Neuron (in vitro differentiated cells): ENCODE results near the gene ARCN1.

Source experiments
- H2AFZ ChIP-seq: one replicate; pipeline ENCODE4 v1.6.1; 2013; ENCODE audit warnings: low read depth, mild to moderate bottlenecking, inconsistent platforms, low read length, moderate library complexity
- H3K27me3 ChIP-seq: one replicate; pipeline ENCODE4 v1.6.1; 2013; ENCODE audit warnings: low read length; ENCODE audit not compliant: insufficient read depth
- H3K36me3 ChIP-seq: one replicate; pipeline ENCODE4 v1.6.1; 2013; ENCODE audit warnings: low read length; ENCODE audit not compliant: insufficient read depth
- H3K4me1 ChIP-seq: one replicate; pipeline ENCODE4 v1.6.1; 2013; ENCODE audit warnings: low read length; ENCODE audit not compliant: insufficient read depth
- H3K4me3 ChIP-seq: 2 replicates; pipeline ENCODE4 v1.5.1; 2013; ENCODE audit warnings: mild to moderate bottlenecking, low read length, moderate library complexity
- H3K9me3 ChIP-seq: one replicate; pipeline ENCODE4 v1.6.1; 2013; ENCODE audit warnings: low read length

Gene ARCN1

GRCh38 chr11:118572061-118572980 is at the start of gene ARCN1:
ARCN1 (plus strand) TSS chr11:118572409; CDS start chr11:118572548, 139 bp downstream.
- H3K4me3 ChIP-seq, result peak within 1 kb of the TSS; percentile 78
- H3K9me3 ChIP-seq, result no peaks in the 10 kb centered on the region
- H3K27me3 ChIP-seq, result no peaks in the 10 kb centered on the region
- peaks cover 4% of the 10 kb centered on the region for H3K36me3 ChIP-seq
- H3K4me1 ChIP-seq, result peaks cover 15% of the 10 kb centered on the region
- H2AFZ ChIP-seq, result peak within 1 kb of the TSS; percentile 20

GRCh38 chr11:118522571-118523072 is 49.6 kb upstream of the ARCN1 start:
- Histone ChIP-seq H3K27me3 (no peaks in the 10 kb centered on the region), H2AFZ (no peak overlapping the region), H3K36me3 (peaks cover 71% of the 10 kb centered on the region), H3K4me1 (no peaks in the 10 kb centered on the region), H3K4me3 (no peak overlapping the region), H3K9me3 (no peaks in the 10 kb centered on the region)

- no peak overlapping the region for H3K4me3 ChIP-seq
- H3K4me1 ChIP-seq, result no peaks in the 10 kb centered on the region
- peaks cover 70% of the 10 kb centered on the region for H3K36me3 ChIP-seq
- no peaks in the 10 kb centered on the region for H3K9me3 ChIP-seq
- no peaks in the 10 kb centered on the region for H3K27me3 ChIP-seq
- no peak overlapping the region for H2AFZ ChIP-seq
Observed at GRCh38 chr11:118524356-118524755, 47.9 kb upstream of the ARCN1 start.

GRCh38 chr11:118524757-118525470 is 47.3 kb upstream of the ARCN1 start:
- Histone ChIP-seq H2AFZ (no peak overlapping the region), H3K9me3 (no peaks in the 10 kb centered on the region), H3K27me3 (no peaks in the 10 kb centered on the region), H3K4me3 (no peak overlapping the region), H3K36me3 (peaks cover 65% of the 10 kb centered on the region), H3K4me1 (peaks cover 4% of the 10 kb centered on the region)

- Histone ChIP-seq H2AFZ (no peak overlapping the region), H3K4me3 (no peak overlapping the region), H3K4me1 (peaks cover 7% of the 10 kb centered on the region), H3K9me3 (no peaks in the 10 kb centered on the region), H3K27me3 (no peaks in the 10 kb centered on the region), H3K36me3 (peaks cover 50% of the 10 kb centered on the region)
Observed at GRCh38 chr11:118526688-118527087, 45.5 kb upstream of the ARCN1 start.

GRCh38 chr11:118527109-118527508 is 45.1 kb upstream of the ARCN1 start, which contains the start of gene TTC36:
TTC36 (plus strand) TSS chr11:118527474; CDS start chr11:118527495, 21 bp downstream.
- Histone ChIP-seq H3K4me1 (peaks cover 11% of the 10 kb centered on the region), H3K27me3 (no peaks in the 10 kb centered on the region), H3K4me3 (no peak within 1 kb of the TSS), H3K36me3 (peaks cover 45% of the 10 kb centered on the region), H2AFZ (no peak within 1 kb of the TSS), H3K9me3 (no peaks in the 10 kb centered on the region)

GRCh38 chr11:118528511-118528910 is 43.7 kb upstream of the ARCN1 start:
- H3K27me3 ChIP-seq, result no peaks in the 10 kb centered on the region
- H3K4me3 ChIP-seq, result no peak overlapping the region
- no peak overlapping the region for H2AFZ ChIP-seq
- no peaks in the 10 kb centered on the region for H3K9me3 ChIP-seq
- H3K36me3 ChIP-seq, result peaks cover 33% of the 10 kb centered on the region
- H3K4me1 ChIP-seq, result peaks cover 11% of the 10 kb centered on the region

GRCh38 chr11:118529584-118530175 is 42.5 kb upstream of the ARCN1 start:
- H3K9me3 ChIP-seq, result no peaks in the 10 kb centered on the region
- H3K36me3 ChIP-seq, result peaks cover 28% of the 10 kb centered on the region
- peaks cover 11% of the 10 kb centered on the region for H3K4me1 ChIP-seq
- H2AFZ ChIP-seq, result peak overlapping the region; percentile 18
- no peaks in the 10 kb centered on the region for H3K27me3 ChIP-seq
- peak overlapping the region; percentile 68 for H3K4me3 ChIP-seq

GRCh38 chr11:118530180-118530682 is 42.0 kb upstream of the ARCN1 start:
- peak overlapping the region; percentile 68 for H3K4me3 ChIP-seq
- H3K27me3 ChIP-seq, result no peaks in the 10 kb centered on the region
- H3K36me3 ChIP-seq, result peaks cover 28% of the 10 kb centered on the region
- H3K9me3 ChIP-seq, result no peaks in the 10 kb centered on the region
- peaks cover 11% of the 10 kb centered on the region for H3K4me1 ChIP-seq
- peak overlapping the region; percentile 18 for H2AFZ ChIP-seq

GRCh38 chr11:118530683-118531596 is 41.3 kb upstream of the ARCN1 start, which contains the start of gene TMEM25:
TMEM25 (plus strand) TSS chr11:118531192; CDS start chr11:118531802, 610 bp downstream.
- no peaks in the 10 kb centered on the region for H3K27me3 ChIP-seq
- peak within 1 kb of the TSS; percentile 68 for H3K4me3 ChIP-seq
- peaks cover 31% of the 10 kb centered on the region for H3K36me3 ChIP-seq
- peaks cover 11% of the 10 kb centered on the region for H3K4me1 ChIP-seq
- peak within 1 kb of the TSS; percentile 18 for H2AFZ ChIP-seq
- H3K9me3 ChIP-seq, result no peaks in the 10 kb centered on the region

- Histone ChIP-seq H3K4me3 (peak overlapping the region; percentile 68), H2AFZ (peak overlapping the region; percentile 18), H3K27me3 (no peaks in the 10 kb centered on the region), H3K9me3 (no peaks in the 10 kb centered on the region), H3K4me1 (peaks cover 11% of the 10 kb centered on the region), H3K36me3 (peaks cover 33% of the 10 kb centered on the region)
Observed at GRCh38 chr11:118531597-118532084, 40.6 kb upstream of the ARCN1 start.

- Histone ChIP-seq H3K4me3 (peak overlapping the region; percentile 68), H3K27me3 (no peaks in the 10 kb centered on the region), H3K36me3 (peaks cover 34% of the 10 kb centered on the region), H2AFZ (no peak overlapping the region), H3K4me1 (peaks cover 11% of the 10 kb centered on the region), H3K9me3 (no peaks in the 10 kb centered on the region)
Observed at GRCh38 chr11:118532091-118532490, 40.1 kb upstream of the ARCN1 start.
